Pancreas (tissue), 10 donors: Measurements from ENCODE around the gene SYAP1. TPM values are rescaled to one million over a fixed set of nuclear protein-coding genes. Genes with fewer than 3 reads are reported as not detected.

Experiments used
- ATAC-seq, 4 donors: fragments of 200-7000 bp; cut with Tn5 transposase; one replicate each; pipeline versions ENCODE4 v1.8.0 to v1.9.1; 2020; ENCODE audit warnings: mild to moderate bottlenecking in 4 of 4, moderate library complexity in 4 of 4
- DNase-seq, 6 donors: peaks; one replicate each; pipeline ENCODE4 v3.0.0-alpha.2; 2020
- FAIRE-seq: peaks from 2 replicates; lab custom pipeline; 2012; peaks lifted over from hg19 to GRCh38; lab: Jason Lieb, UNC
- H3K27ac ChIP-seq, 4 donors: fragments of 200-600 bp; sonication (generic); 1 replicate in 3 of 4; 2 replicates in 1 of 4; pipeline versions ENCODE4 v1.5.0 to v1.8.0; 2020
- H3K27me3 ChIP-seq, 4 donors: fragments of 200-600 bp; one replicate each; pipeline ENCODE4 v1.8.0; 2021
- H3K36me3 ChIP-seq, 3 donors: fragments of 200-600 bp; sonication (generic) in 1 of 3; one replicate each; pipeline versions ENCODE4 v1.5.0 to v1.8.0; 2020 to 2021
- H3K4me1 ChIP-seq, 3 donors: fragments of 200-600 bp; one replicate each; pipeline ENCODE4 v1.8.0; 2021
- H3K4me3 ChIP-seq, 4 donors: fragments of 200-600 bp; sonication (generic) in 2 of 4; one replicate each; pipeline versions ENCODE4 v1.5.0 to v1.8.0; 2020 to 2021
- H3K9me3 ChIP-seq, 4 donors: fragments of 200-600 bp; one replicate each; pipeline ENCODE4 v1.8.0; 2021
- WGBS, 2 donors: extraction: QIAGEN DNeasy Blood & Tissue Kit; methylation state at CpG; one replicate each; pipeline ENCODE4 v1.1.7; 2013; 5-methylcytosine and 5-hydroxymethylcytosine counted together
- intact Hi-C, 3 donors: fragments of 100-400 bp; cut with DNase I; formaldehyde crosslinking; loops; one replicate each; pipeline versions ENCODE4 v1.11.1 to v1.14.2; 2022
- polyA plus RNA-seq, 2 donors: library from polyadenylated mRNA; stranded (reverse); fragments of 200-250 nt; gene quantifications; one replicate each; pipeline ENCODE4 v1.2.3, GENCODE V29; 2013
- total RNA-seq, 6 donors: library from RNA; stranded (reverse); fragmentation: NEBNext Ultra II Directional in 4 of 6; extraction: Animal tissue kit (Norgen Biotek cat#: 25700) in 4 of 6; gene quantifications; one replicate each; pipeline versions ENCODE4 v1.2.1 to v1.2.4, GENCODE V29; 2021 to 2023
- TF ChIP-seq, protein P1 (sequence below), 4 donors: fragments of 200-600 bp; sonication (generic) in 3 of 4; IDR thresholded peaks; one replicate each; pipeline versions ENCODE4 v1.5.0 to v1.8.0; 2021; ENCODE audit warnings: antibody characterized with exemption in 4 of 4
- donor health status: healthy with polysubstance abuse.
- donor health status: DM: no; HTN: no; CAD: no; lungs with moderate emphysema.
- donor health status: DM: no; HTN: no; CAD: no.
- donor health status: control.
- donor health status: control.
- donor health status: Bipolar disorder and iron deficiency.
- donor health status: DM: yes; HTN: yes; CAD: no.
- donor health status: DM: no; HTN: no; CAD: no.
- donor health status: DM: no; HTN: no; CAD: no.
- donor health status: DM: yes; HTN: yes; CAD: no.

Gene SYAP1
- total and polyA plus RNA-seq, 8 donors: 6.4 to 21.5 (median 12.7) TPM

DNA sequence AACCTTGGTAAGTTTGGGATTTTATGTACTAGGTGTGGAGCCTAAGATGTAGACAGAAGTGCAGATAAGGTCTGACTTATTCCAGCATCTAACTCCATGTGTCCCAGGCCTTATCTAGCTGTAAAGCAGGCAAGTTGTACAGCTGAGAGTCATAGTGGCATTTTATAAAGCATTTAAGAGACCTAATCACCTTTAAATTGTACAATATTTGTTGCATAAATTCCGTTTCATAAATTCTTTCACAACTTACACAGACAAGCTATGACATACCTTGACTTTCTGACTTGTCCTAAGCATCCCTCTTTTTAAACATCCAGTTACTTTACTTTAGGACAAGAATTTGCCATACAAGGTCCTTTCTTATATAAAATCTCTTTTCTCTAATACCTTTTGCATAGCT lies 11.0 kb downstream of the SYAP1 start:
- Histone ChIP-seq H3K9me3 (no peaks in the 10 kb centered on the region), H3K4me3 (no peak overlapping the region), H3K4me1 (peaks cover 0 to 12% (median 2%) of the 10 kb centered on the region in 3 donors), H3K27me3 (no peaks in the 10 kb centered on the region), H3K36me3 (peaks cover 0 to 4% (median 0%) of the 10 kb centered on the region in 3 donors), H3K27ac (no peak overlapping the region)
- 95 to 96% methylated on average over 1 of the region's 1 CpG for WGBS, 2 donors
- DNase-seq (no peak), ATAC-seq (no peak), FAIRE-seq (no peak)
- intact Hi-C loops: no loop called here
- TF ChIP-seq, protein P1, sequence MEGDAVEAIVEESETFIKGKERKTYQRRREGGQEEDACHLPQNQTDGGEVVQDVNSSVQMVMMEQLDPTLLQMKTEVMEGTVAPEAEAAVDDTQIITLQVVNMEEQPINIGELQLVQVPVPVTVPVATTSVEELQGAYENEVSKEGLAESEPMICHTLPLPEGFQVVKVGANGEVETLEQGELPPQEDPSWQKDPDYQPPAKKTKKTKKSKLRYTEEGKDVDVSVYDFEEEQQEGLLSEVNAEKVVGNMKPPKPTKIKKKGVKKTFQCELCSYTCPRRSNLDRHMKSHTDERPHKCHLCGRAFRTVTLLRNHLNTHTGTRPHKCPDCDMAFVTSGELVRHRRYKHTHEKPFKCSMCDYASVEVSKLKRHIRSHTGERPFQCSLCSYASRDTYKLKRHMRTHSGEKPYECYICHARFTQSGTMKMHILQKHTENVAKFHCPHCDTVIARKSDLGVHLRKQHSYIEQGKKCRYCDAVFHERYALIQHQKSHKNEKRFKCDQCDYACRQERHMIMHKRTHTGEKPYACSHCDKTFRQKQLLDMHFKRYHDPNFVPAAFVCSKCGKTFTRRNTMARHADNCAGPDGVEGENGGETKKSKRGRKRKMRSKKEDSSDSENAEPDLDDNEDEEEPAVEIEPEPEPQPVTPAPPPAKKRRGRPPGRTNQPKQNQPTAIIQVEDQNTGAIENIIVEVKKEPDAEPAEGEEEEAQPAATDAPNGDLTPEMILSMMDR (IDR thresholded peaks at IDR 0.05): no peak

DNA sequence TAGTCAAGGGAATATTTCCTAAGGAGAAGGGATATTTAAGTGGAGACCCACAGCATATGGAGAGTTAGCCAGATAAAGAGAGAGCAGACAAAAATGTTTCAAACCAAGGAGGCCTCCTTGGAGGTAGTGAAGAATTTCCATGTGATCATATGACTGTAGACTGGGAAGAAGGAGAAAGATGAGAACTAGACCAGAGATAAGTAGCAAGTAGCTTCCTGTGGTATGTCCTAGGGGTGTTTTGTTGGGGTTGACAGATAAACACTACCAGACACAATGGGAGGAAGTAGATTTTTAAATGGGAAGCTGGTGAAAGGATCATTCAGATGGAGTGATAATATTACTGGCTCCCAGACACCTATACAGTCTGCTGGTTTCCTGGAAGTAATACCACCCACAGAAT lies 13.6 kb downstream of the SYAP1 start:
- TF ChIP-seq, protein P1 (IDR thresholded peaks at IDR 0.05): no peak
- Histone ChIP-seq H3K27me3 (no peaks in the 10 kb centered on the region), H3K4me1 (peaks cover 0 to 2% (median 0%) of the 10 kb centered on the region in 3 donors), H3K27ac (no peak overlapping the region), H3K9me3 (no peaks in the 10 kb centered on the region), H3K4me3 (no peak overlapping the region), H3K36me3 (peaks cover 0 to 28% (median 14%) of the 10 kb centered on the region in 3 donors)
- ATAC-seq: no peak
- intact Hi-C loops: no loop called here
- no peak for FAIRE-seq
- DNase-seq: no peak

DNA sequence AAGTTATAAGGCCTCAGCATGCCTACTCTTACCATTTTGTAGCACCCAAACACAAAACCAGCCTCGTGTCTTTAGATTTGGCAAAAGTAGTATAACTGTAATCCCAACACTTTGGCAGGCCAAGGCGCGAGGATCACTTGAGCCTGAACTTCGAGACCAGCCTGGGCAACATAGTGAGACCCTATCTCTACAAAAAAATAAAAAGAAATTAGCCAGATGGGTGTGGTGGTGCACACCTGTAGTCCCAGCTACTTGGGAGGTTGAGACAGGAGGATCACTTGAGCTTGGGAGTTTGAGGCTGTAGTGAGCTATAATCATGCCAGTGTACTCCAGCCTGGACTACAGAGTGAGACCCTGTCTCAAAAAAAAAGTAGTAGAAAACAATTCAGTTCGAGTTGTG lies 17.6 kb downstream of the SYAP1 start:
- FAIRE-seq: no peak

DNA sequence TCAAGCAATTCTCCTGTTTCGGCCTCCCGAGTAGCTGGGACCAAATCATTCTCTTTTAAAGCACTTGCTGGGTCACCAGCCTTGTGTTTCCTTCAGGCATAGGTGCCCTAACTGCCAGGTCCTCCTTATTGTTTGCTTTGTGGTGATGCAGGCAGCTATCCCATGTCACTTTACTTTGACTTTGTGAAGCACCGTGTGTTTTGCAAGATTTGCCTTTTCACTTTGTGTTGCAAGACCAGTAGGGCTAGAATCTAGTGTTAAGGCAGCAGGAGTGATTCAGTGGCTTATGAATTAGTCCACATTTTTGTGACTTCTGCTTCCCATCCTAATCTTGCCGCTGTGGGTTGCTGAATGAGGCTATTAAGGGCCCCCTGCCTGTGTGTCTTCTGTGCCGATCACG lies 20.2 kb downstream of the SYAP1 start:
- no peak for FAIRE-seq
- no peak overlapping the region for H3K4me3 ChIP-seq
- no peaks in the 10 kb centered on the region for H3K27me3 ChIP-seq
- intact Hi-C loops: no loop called here
- 71 to 75% methylated on average over 6 of the region's 6 CpGs for WGBS, 2 donors
- no peak for DNase-seq
- no peaks in the 10 kb centered on the region for H3K4me1 ChIP-seq
- no peak overlapping the region for H3K27ac ChIP-seq
- TF ChIP-seq, protein P1 (IDR thresholded peaks at IDR 0.05): no peak
- no peaks in the 10 kb centered on the region for H3K9me3 ChIP-seq
- peaks cover 3 to 60% (median 16%) of the 10 kb centered on the region in 3 donors for H3K36me3 ChIP-seq
- ATAC-seq: no peak

More for the DNA sequence above, 17.6 kb downstream of the SYAP1 start:
- ATAC-seq (no peak), DNase-seq (no peak)
- Histone ChIP-seq H3K9me3 (no peaks in the 10 kb centered on the region), H3K27ac (no peak overlapping the region), H3K27me3 (no peaks in the 10 kb centered on the region), H3K4me3 (no peak overlapping the region), H3K36me3 (peaks cover 0 to 42% (median 14%) of the 10 kb centered on the region in 3 donors), H3K4me1 (no peaks in the 10 kb centered on the region)
- WGBS, 2 donors: 77 to 94% methylated on average over 5 of the region's 5 CpGs
- TF ChIP-seq, protein P1 (IDR thresholded peaks at IDR 0.05): no peak
- intact Hi-C loops: no loop called here

DNA sequence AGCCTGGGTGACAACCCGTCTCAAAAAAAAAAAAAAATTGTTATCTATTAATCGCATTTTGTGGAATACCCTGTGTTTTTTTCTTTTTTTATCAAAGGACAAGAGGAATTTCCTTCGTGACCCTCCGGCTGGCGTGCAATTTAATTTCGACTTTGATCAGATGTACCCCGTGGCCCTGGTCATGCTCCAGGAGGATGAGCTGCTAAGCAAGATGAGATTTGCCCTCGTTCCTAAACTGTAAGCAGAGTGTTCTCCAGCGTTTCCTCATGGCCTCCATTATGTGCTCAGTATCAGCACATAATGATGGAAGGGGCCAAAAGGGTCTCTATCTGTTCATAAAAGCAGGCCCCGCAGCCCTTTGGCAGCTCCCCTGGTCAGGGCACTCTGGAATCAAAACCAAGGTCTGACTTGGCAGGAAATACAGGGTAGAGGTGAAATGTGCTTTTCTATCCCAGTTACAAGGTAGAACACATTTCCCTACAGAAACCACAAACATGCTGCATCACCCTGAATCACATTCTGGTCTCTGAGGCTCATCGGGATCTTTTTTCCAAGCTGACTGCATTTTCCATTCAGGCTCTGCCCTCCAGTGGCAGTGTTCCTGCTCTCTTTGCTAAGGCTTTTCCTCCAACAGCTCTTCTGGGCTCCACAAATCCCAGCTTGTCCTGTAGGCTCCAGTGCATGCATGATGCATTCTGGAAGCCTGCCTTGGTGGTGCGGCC lies 24.4 kb downstream of the SYAP1 start:
- TF ChIP-seq, protein P1 (IDR thresholded peaks at IDR 0.05): no peak
- H3K27ac ChIP-seq: no peak overlapping the region
- no peaks in the 10 kb centered on the region for H3K9me3 ChIP-seq
- H3K27me3 ChIP-seq: no peaks in the 10 kb centered on the region
- H3K36me3 ChIP-seq: peaks cover 3 to 54% (median 3%) of the 10 kb centered on the region in 3 donors
- ATAC-seq: no peak
- DNase-seq: no peak
- no peak for FAIRE-seq
- WGBS, 2 donors: 93 to 95% methylated on average over 12 of the region's 12 CpGs
- no peak overlapping the region for H3K4me3 ChIP-seq
- intact Hi-C loops: no loop called here
- no peaks in the 10 kb centered on the region for H3K4me1 ChIP-seq
